ENCODE data around the gene CARD10. TPM values are rescaled to one million over a fixed set of nuclear protein-coding genes. Genes with fewer than 3 reads are reported as not detected.

CARD10 gene
- total and polyA plus RNA-seq, 2 of the 13 experiments (the other 11 are each of a cell fraction or from before 2014, with no cell fraction given), result 35.2 to 55.8 TPM

DNA sequence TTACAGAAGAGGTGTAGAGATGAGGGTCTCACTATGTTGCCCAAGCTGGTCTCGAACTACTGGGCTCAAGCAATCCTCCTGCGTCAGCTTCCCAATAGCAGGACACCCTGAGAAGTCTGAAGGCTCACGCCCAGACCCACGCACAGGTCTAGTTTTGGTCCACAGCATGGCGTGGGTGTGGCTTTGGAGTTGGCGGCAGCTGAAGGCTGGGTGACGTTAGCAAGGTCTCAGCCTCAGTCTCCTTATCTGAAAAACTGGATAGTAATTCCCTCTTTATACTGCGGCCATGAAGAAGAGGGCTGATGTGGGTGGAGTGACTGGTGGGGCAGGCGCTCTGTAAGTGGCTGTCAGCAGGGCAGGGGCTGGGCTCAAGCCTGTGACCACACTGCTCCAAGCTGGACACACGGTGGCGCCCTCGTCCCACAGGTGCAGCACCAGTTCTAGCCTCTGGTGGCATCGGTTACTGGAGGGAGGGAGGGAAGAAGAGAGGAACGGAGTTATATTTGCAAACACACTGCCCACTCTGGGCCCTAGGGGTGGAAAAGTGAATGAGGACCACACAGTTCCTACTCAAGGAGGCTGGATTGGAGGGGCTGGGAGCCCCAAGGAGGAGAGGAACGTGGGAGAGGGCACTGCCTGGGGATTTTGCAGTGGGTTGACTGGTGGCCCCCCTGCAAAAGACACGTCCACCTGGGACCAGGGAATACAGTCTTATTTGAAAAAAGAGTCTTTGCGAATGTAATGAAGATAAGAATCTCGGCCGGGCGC is 19.6 kb upstream of the CARD10 start (continued):
- no peak for TF ChIP-seq HDAC6 (IDR thresholded peaks at IDR 0.05; ENCODE audit: low read depth, low read length)
- TF ChIP-seq, protein P1, sequence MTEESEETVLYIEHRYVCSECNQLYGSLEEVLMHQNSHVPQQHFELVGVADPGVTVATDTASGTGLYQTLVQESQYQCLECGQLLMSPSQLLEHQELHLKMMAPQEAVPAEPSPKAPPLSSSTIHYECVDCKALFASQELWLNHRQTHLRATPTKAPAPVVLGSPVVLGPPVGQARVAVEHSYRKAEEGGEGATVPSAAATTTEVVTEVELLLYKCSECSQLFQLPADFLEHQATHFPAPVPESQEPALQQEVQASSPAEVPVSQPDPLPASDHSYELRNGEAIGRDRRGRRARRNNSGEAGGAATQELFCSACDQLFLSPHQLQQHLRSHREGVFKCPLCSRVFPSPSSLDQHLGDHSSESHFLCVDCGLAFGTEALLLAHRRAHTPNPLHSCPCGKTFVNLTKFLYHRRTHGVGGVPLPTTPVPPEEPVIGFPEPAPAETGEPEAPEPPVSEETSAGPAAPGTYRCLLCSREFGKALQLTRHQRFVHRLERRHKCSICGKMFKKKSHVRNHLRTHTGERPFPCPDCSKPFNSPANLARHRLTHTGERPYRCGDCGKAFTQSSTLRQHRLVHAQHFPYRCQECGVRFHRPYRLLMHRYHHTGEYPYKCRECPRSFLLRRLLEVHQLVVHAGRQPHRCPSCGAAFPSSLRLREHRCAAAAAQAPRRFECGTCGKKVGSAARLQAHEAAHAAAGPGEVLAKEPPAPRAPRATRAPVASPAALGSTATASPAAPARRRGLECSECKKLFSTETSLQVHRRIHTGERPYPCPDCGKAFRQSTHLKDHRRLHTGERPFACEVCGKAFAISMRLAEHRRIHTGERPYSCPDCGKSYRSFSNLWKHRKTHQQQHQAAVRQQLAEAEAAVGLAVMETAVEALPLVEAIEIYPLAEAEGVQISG (CRISPR knock-in tag; IDR thresholded peaks at IDR 0.05), result peak; percentile 69
- TF ChIP-seq ZNF616 (CRISPR knock-in tag; IDR thresholded peaks at IDR 0.05; ENCODE audit: low read depth), result no peak
- TF ChIP-seq, protein P2, sequence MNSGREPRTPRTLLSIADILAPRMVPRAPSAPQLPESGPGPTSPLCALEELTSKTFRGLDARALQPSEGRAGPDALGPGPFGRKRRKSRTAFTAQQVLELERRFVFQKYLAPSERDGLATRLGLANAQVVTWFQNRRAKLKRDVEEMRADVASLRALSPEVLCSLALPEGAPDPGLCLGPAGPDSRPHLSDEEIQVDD (CRISPR knock-in tag; IDR thresholded peaks at IDR 0.05; ENCODE audit: borderline replicate concordance), result no peak
- TF ChIP-seq ZFP36L2 (CRISPR knock-in tag; IDR thresholded peaks at IDR 0.05), result no peak
- TF ChIP-seq HDAC2 (CRISPR knock-in tag; IDR thresholded peaks at IDR 0.05), result peak; percentile 42; the same call in 1 of the 2 replicates
- no peak for TF ChIP-seq KLF13 (CRISPR knock-in tag; IDR thresholded peaks at IDR 0.05)
- peak; percentile 87 for TF ChIP-seq ZSCAN25 (CRISPR knock-in tag; IDR thresholded peaks at IDR 0.05)
- no peak for TF ChIP-seq ZNF589 (CRISPR knock-in tag; conservative IDR thresholded peaks at IDR 0.05)
- TF ChIP-seq, protein P3, sequence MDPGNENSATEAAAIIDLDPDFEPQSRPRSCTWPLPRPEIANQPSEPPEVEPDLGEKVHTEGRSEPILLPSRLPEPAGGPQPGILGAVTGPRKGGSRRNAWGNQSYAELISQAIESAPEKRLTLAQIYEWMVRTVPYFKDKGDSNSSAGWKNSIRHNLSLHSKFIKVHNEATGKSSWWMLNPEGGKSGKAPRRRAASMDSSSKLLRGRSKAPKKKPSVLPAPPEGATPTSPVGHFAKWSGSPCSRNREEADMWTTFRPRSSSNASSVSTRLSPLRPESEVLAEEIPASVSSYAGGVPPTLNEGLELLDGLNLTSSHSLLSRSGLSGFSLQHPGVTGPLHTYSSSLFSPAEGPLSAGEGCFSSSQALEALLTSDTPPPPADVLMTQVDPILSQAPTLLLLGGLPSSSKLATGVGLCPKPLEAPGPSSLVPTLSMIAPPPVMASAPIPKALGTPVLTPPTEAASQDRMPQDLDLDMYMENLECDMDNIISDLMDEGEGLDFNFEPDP (CRISPR knock-in tag; conservative IDR thresholded peaks at IDR 0.05), result no peak
- TF ChIP-seq, protein P4, sequence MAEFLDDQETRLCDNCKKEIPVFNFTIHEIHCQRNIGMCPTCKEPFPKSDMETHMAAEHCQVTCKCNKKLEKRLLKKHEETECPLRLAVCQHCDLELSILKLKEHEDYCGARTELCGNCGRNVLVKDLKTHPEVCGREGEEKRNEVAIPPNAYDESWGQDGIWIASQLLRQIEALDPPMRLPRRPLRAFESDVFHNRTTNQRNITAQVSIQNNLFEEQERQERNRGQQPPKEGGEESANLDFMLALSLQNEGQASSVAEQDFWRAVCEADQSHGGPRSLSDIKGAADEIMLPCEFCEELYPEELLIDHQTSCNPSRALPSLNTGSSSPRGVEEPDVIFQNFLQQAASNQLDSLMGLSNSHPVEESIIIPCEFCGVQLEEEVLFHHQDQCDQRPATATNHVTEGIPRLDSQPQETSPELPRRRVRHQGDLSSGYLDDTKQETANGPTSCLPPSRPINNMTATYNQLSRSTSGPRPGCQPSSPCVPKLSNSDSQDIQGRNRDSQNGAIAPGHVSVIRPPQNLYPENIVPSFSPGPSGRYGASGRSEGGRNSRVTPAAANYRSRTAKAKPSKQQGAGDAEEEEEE (CRISPR knock-in tag; IDR thresholded peaks at IDR 0.05; ENCODE audit: borderline replicate concordance), result no peak
- TF ChIP-seq, protein P5, sequence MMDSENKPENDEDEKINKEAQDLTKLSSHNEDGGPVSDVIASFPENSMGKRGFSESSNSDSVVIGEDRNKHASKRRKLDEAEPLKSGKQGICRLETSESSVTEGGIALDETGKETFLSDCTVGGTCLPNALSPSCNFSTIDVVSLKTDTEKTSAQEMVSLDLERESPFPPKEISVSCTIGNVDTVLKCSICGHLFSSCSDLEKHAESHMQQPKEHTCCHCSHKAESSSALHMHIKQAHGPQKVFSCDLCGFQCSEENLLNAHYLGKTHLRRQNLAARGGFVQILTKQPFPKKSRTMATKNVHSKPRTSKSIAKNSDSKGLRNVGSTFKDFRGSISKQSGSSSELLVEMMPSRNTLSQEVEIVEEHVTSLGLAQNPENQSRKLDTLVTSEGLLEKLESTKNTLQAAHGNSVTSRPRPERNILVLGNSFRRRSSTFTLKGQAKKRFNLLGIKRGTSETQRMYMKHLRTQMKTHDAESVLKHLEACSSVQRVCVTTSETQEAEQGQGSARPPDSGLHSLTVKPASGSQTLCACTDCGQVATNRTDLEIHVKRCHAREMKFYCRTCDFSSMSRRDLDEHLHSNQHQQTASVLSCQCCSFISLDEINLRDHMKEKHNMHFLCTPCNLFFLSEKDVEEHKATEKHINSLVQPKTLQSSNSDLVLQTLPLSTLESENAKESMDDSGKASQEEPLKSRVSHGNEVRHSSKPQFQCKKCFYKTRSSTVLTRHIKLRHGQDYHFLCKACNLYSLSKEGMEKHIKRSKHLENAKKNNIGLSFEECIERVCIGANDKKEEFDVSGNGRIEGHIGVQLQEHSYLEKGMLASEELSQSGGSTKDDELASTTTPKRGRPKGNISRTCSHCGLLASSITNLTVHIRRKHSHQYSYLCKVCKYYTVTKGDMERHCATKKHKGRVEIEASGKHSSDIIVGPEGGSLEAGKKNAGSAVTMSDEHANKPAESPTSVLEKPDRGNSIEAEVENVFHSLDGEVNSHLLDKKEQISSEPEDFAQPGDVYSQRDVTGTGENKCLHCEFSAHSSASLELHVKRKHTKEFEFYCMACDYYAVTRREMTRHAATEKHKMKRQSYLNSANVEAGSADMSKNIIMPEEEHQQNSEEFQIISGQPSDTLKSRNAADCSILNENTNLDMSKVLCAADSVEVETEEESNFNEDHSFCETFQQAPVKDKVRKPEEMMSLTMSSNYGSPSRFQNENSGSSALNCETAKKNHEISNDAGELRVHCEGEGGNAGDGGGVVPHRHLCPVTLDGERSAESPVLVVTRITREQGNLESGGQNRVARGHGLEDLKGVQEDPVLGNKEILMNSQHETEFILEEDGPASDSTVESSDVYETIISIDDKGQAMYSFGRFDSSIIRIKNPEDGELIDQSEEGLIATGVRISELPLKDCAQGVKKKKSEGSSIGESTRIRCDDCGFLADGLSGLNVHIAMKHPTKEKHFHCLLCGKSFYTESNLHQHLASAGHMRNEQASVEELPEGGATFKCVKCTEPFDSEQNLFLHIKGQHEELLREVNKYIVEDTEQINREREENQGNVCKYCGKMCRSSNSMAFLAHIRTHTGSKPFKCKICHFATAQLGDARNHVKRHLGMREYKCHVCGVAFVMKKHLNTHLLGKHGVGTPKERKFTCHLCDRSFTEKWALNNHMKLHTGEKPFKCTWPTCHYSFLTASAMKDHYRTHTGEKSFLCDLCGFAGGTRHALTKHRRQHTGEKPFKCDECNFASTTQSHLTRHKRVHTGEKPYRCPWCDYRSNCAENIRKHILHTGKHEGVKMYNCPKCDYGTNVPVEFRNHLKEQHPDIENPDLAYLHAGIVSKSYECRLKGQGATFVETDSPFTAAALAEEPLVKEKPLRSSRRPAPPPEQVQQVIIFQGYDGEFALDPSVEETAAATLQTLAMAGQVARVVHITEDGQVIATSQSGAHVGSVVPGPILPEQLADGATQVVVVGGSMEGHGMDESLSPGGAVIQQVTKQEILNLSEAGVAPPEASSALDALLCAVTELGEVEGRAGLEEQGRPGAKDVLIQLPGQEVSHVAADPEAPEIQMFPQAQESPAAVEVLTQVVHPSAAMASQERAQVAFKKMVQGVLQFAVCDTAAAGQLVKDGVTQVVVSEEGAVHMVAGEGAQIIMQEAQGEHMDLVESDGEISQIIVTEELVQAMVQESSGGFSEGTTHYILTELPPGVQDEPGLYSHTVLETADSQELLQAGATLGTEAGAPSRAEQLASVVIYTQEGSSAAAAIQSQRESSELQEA (CRISPR knock-in tag; IDR thresholded peaks at IDR 0.05; ENCODE audit: not compliant biosample characterization), result peak; percentile 28
- TF ChIP-seq KLF12 (CRISPR knock-in tag; IDR thresholded peaks at IDR 0.05; ENCODE audit: borderline replicate concordance), result no peak
- TF ChIP-seq FOXO1 (CRISPR knock-in tag; IDR thresholded peaks at IDR 0.05), result no peak

Measured in HepG2 (cell line).